HG03066 (cell line): ENCODE measurements around the gene SEC22A.

Experiments used
- ATAC-seq: cut with Tn5 transposase; IDR thresholded peaks from one replicate; pipeline ENCODE4 v1.9.1; 2021; ENCODE audit warnings: low read depth; ENCODE audit not compliant: unreplicated experiment

Gene SEC22A

GRCh38 chr3:123262226-123262625 lies 60.5 kb downstream of the SEC22A start:
- no peak for ATAC-seq

DNA sequence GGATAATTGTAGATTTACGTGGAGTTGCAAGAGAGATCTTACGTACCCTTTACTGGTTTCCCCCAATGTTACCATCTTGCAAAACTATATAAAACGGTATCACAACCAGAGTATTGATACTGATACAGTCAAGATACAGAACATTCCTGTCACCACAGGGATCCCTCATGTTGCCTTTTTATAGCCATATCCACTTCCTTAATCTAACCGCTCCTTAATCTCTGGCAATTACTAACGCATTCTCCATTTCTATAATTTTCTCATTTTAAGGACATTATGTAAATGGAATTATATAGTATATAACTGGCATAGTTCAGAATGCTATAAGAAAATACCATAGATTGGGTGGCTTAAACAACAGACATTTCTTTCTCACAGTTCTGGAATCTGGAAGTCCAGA lies 61.1 kb downstream of the SEC22A start:
- no peak for ATAC-seq

- no peak for ATAC-seq
Observed at GRCh38 chr3:123263941-123264340, 62.2 kb downstream of the SEC22A start.

DNA sequence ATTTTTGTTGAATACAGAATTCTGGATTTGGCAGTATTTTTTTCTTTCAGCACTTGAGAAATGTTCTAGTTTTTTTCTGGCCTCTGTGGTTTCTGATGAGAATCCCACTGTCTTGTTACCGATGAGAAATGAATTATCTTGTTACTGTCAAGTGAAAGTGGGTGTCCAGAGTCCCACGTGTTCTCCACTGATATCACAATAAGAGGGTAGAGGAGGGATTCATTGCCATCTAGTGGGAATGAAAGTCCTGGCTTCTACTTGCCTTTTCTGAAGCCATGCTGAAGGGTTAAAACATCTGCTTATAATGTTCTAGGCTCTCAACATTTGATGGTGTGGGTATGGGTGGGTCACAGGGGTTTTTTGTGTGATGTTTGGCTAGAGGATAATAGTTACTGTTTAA lies 66.1 kb downstream of the SEC22A start:
- ATAC-seq = no peak

- ATAC-seq = no peak
Observed at GRCh38 chr3:123270818-123271217, 69.1 kb downstream of the SEC22A start.

DNA sequence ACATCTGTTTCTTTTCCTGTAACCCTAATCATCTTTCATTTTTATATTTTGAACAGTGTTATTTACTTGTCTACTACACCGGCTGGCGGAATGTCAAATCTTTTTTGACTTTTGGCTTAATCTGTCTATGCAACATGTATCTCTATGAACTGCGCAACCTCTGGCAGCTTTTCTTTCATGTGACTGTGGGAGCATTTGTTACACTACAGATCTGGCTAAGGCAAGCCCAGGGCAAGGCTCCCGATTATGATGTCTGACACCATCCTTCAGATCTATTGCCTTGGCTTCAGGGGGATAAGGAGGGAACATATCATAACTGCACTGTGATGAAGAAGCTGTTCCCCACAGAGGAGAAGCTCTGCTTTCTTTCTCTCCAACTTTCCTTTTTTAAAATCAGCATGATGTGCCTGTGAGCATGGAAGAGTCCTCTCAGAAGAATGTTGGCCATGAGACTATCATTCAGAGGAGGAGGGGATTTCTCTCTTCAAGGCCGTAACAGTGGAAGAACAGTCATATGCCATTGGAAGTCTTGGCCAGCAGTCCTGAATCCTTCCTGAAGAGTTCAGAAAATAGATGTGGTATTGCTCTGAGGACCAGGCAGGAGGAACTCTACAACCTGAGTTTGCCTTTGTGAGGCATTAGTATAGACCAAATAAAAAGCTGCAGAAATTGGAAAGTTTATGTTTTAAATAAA lies 69.9 kb downstream of the SEC22A start:
- no peak for ATAC-seq

- ATAC-seq = no peak
Observed at GRCh38 chr3:123272547-123272946, 70.8 kb downstream of the SEC22A start.

DNA sequence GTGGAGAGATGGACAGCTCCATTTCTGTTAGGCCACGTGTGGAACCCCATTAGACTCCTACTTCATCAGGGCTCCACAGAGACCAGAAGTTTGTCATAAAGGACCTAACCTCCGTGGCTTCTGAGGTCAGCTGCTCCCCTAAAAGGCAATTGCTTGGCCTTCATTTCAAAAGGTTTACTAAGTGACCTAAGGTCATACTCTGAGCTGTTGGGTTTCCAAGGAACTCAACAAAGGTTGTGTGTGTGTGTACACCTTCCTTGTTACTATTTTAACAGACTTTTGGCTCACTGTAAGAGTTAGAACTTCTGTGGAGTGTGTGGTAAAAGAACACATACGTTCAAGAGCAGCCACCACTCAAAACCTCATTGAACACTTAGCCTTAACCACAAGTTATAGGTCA lies 73.9 kb downstream of the SEC22A start:
- no peak for ATAC-seq

- no peak for ATAC-seq
Observed at GRCh38 chr3:123276346-123277006, 74.7 kb downstream of the SEC22A start.

DNA sequence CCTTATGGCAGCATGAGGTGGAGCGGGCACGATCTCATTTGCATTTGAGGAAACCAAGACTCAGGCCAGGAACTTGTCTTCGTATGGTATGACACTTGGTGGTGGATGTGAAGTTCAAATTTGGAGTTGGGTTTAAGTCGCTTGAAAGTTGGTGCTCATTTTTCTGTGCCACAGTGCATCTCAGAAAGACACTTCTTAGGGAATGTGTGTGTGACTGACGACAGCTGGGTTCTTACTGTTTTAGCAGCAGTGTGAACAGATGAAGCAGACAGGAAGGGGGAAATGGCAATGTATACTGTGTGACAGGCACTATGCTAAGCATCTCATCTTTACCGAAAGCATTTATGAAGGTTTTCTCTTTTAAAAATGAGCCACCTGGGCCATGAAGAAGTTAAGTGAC lies 75.4 kb downstream of the SEC22A start:
- ATAC-seq = no peak

DNA sequence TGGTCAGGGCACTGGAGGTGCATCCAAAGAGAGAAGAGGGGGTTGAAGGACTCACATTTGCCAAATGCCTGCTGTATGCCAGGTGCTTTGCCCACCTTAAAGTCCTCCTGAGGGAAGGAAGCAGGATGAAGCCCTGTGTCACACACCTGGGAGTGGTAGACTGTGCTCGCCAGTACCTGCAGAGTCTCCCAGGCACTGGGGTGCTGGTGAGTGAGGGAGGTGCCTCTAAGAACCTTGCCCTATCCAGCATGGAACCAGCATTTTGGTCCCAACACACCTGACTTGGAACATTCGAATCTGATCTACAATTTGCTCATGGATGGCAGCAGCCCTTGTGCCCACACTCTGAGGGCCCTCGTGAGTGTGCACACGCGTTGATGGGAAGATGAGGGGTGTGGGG lies 76.7 kb downstream of the SEC22A start:
- ATAC-seq = no peak

DNA sequence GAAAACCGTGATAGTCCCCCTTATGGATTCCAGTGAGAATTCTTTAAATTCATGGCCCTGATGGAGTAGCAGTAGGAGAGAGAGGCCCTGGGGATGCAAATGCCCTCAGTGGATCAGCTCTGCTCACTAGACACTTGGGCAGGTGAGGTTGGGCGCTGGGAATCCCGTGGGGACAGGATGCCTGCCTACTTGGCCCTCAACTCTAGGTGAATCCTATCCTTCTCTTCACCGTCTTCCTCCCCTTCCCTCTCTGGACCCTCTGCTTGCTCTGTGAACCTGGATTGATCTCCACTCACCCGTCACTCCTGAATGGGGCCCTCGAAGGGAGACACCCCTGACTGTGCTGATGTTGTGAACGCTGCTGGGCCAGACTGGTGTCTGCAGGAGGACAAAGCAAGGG lies 77.4 kb downstream of the SEC22A start:
- no peak for ATAC-seq

GRCh38 chr3:123281406-123281805 lies 79.7 kb downstream of the SEC22A start:
- ATAC-seq = no peak

DNA sequence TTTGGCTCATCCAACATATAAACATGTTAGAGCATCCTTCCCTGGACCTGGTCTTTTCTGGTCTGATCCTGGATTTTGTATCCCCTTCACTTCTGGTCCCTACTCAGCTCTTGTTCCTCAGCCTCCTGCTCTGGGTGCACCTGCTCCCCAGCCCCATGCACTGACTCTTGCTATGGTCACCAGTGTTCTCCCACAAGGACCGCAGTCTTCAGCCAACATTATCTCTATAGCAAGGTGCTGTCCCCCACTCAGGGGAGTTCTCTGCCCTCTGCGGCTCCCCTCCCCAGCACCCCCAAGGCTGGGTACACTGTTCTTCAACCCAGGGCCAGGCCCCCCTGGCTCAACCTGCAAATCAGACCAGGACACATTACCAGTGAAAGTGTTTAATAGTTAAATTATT lies 80.2 kb downstream of the SEC22A start:
- no peak for ATAC-seq

DNA sequence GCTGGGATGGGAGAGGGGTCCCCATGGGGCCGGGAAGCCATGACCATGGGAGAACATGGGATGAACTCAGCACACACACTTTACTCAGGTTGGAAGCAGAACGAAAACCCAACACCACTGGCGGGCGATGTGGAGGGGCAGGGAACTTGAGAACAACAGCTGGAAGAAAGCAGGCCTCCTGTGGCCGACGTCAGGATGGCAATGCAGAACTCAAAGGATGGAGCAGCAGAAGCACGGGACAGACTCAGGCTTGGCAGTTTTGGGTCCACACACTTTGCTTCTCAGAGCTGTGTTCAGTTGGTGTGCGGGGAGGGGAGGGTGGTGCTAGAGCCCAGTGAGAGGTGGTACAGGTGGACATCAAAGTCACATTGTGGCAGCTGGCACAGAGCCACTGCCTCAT lies 80.7 kb downstream of the SEC22A start:
- ATAC-seq = no peak

DNA sequence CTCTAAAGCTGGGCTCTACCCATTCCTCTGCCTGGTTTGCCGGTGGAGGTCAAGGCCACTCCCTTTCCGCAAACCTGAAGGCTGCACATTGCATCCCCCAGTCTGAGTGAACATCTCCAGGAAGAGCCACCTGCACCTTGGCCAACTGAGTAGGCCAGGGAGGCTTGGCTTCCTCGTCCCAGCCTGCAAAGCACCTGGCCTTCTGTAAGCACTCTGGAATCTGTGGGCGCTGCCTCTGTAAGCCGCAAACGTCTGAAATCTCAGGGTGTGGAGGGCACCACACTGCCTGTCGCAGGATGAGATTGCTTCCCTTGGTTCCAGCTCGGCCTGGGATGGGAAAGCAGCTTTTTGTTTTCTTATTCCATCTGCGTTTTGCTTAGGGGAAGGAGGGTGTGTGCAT lies 81.3 kb downstream of the SEC22A start:
- ATAC-seq = no peak

GRCh38 chr3:123283657-123284398 lies 82.1 kb downstream of the SEC22A start:
- ATAC-seq = no peak

- no peak for ATAC-seq
Observed at GRCh38 chr3:123284399-123285010, 82.8 kb downstream of the SEC22A start.

DNA sequence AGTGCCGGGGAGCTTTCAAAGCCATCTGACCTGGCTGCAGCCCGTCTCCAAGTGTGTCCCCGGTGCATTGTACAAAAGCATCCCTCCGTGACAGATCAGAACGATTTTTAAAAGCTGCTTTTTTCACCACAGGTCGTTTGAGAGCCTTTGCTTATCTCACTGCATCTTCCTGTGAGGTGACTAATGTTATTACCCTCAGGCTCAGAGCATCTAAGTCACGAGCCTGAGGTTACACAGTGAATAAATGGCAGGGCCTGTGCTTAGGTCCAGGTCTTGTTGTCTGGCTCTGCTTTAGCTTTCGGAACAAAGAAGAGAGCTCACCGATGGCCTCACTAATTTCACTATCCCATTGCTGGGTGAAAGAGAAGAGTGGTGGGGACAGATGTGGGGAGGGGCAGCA lies 83.3 kb downstream of the SEC22A start:
- no peak for ATAC-seq

GRCh38 chr3:123285479-123285878 lies 83.7 kb downstream of the SEC22A start:
- no peak for ATAC-seq

DNA sequence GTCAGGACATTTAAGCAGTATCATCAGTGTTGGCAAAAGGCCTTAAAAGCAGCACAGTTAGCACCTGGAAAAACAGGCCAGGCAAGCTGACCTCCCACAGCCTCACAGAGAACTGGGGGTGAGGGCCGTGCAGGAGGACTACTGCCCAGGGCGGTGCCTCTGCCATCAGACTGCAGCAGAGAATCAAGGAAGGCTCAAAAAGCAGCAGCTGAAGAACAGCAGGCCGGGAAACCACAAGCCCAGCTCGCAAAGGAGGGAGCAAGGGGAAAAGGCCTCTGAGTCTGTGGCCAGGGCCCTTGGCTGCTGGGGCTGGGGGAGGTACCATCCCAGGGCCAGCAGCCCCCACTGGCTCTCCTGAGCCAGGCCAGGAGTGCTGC lies 84.2 kb downstream of the SEC22A start:
- no peak for ATAC-seq
